Bone marrow (tissue), 2 donors: ENCODE measurements around the gene APOL3.
"Not testable (repeated sequence)": the region's sequence is repeated elsewhere in the genome, so short reads cannot be mapped to it uniquely, and the experiment has no call there.

Experiments
- DNase-seq, 2 donors: peaks; one replicate each; lab custom pipeline; 2025; lab: John Stamatoyannopoulos, UW

The APOL3 gene

GRCh38 chr22:36156515-36157419 lies 3.8 kb downstream of the APOL3 start:
- DNase-seq: peak; percentile 29 to 85

GRCh38 chr22:36156119-36156514 lies 4.4 kb downstream of the APOL3 start:
- no peak for DNase-seq

- no peak for DNase-seq
Measured at GRCh38 chr22:36155702-36156101, 4.9 kb downstream of the APOL3 start.

- no peak for DNase-seq
Measured at GRCh38 chr22:36154423-36154945, 6.1 kb downstream of the APOL3 start.

- DNase-seq: no peak
Measured at GRCh38 chr22:36153501-36154422, 6.8 kb downstream of the APOL3 start.

GRCh38 chr22:36152821-36153220 lies 7.7 kb downstream of the APOL3 start:
- DNase-seq: not testable (repeated sequence)

GRCh38 chr22:36152088-36152487 lies 8.5 kb downstream of the APOL3 start:
- DNase-seq: no peak

- no peak for DNase-seq
Measured at GRCh38 chr22:36151006-36151595, 9.5 kb downstream of the APOL3 start.

- no peak for DNase-seq
Measured at GRCh38 chr22:36149441-36149840, 11.1 kb downstream of the APOL3 start.

- DNase-seq: no peak
Measured at GRCh38 chr22:36148411-36148810, 12.1 kb downstream of the APOL3 start.

- DNase-seq: no peak
Measured at GRCh38 chr22:36147196-36147791, 13.3 kb downstream of the APOL3 start.

- no peak for DNase-seq
Measured at GRCh38 chr22:36145881-36146280, 14.7 kb downstream of the APOL3 start.

GRCh38 chr22:36144886-36145541 lies 15.5 kb downstream of the APOL3 start:
- DNase-seq: peak in 1 of 2 donors; percentile 21

- no peak for DNase-seq
Measured at GRCh38 chr22:36143956-36144355, 16.6 kb downstream of the APOL3 start.

GRCh38 chr22:36143066-36143815 lies 17.3 kb downstream of the APOL3 start:
- no peak for DNase-seq

GRCh38 chr22:36141481-36141880 lies 19.1 kb downstream of the APOL3 start:
- no peak for DNase-seq

GRCh38 chr22:36138709-36139108 lies 21.8 kb downstream of the APOL3 start:
- DNase-seq: not testable (repeated sequence)

- DNase-seq: no peak
Measured at GRCh38 chr22:36136988-36137387, 23.6 kb downstream of the APOL3 start.

GRCh38 chr22:36136475-36136874 lies 24.1 kb downstream of the APOL3 start:
- no peak for DNase-seq

- DNase-seq: no peak
Measured at GRCh38 chr22:36135306-36135980, 25.1 kb downstream of the APOL3 start.
